Prostate gland (tissue), 2 donors: ENCODE results near the gene ZNF345. TPM values are rescaled to one million over a fixed set of nuclear protein-coding genes. Genes with fewer than 3 reads are reported as not detected.

ENCODE experiments used
- DNase-seq: peaks from one replicate; pipeline ENCODE4 v3.0.0-alpha.2; 2019; ENCODE audit warnings: low spot score
- H3K27ac ChIP-seq, 2 donors: fragments of 200-600 bp; sonication (generic); 2 replicates each; pipeline ENCODE4 v1.5.1; 2017 to 2019
- H3K27me3 ChIP-seq: fragments of 200-600 bp; sonication (generic); replicated peaks from 2 replicates; pipeline ENCODE4 v1.5.1; 2019; ENCODE audit not compliant: insufficient read depth
- H3K36me3 ChIP-seq, 2 donors: fragments of 200-600 bp; sonication (generic); 1 replicate in 1 of 2; 2 replicates in 1 of 2; pipeline versions ENCODE4 v1.5.1 to v1.8.1; 2017 to 2019
- H3K4me1 ChIP-seq: fragments of 200-600 bp; sonication (generic); replicated peaks from 2 replicates; pipeline ENCODE4 v1.5.1; 2019
- H3K4me3 ChIP-seq, 2 donors: fragments of 200-600 bp; sonication (generic); 2 replicates each; pipeline ENCODE4 v1.5.1; 2017 to 2019
- H3K9me3 ChIP-seq: fragments of 200-600 bp; sonication (generic); 2 replicates; pipeline ENCODE4 v1.5.1; 2017
- CTCF ChIP-seq, 4 experiments: fragments of 200-600 bp in 2 of 4; fragments of 450-650 bp in 2 of 4; sonication (generic) in 2 of 4; IDR thresholded peaks; 1 replicate in 3 of 4; 2 replicates in 1 of 4; pipeline ENCODE4 v1.5.1; 2016 to 2019; ENCODE audit warnings: antibody characterized with exemption in 4 of 4, mild to moderate bottlenecking in 2 of 4, moderate library complexity in 2 of 4
- POLR2A ChIP-seq: fragments of 450-650 bp; IDR thresholded peaks from one replicate; pipeline ENCODE4 v1.6.1; 2016; ENCODE audit warnings: antibody characterized with exemption, mild to moderate bottlenecking
- POLR2AphosphoS5 ChIP-seq: sonication (generic); formaldehyde crosslinking; IDR thresholded peaks from one replicate; pipeline ENCODE4 v1.6.1; 2017; ENCODE audit warnings: antibody characterized with exemption
- WGBS: methylation state at CpG from one replicate; pipeline ENCODE4 v1.1.5; 2018; 5-methylcytosine and 5-hydroxymethylcytosine counted together
- intact Hi-C: fragments of 100-400 bp; cut with DNase I; formaldehyde crosslinking; loops from one replicate; pipeline ENCODE4 v1.14.2; 2022
- total RNA-seq, 2 donors: library from RNA; depleted of rRNA; stranded (reverse); fragments of >200 nt; gene quantifications; one replicate each; pipeline ENCODE4 v1.1.0, GENCODE V29; 2016

ZNF345 gene
- 10 to 100 TPM in 1 of 2 donors, 1 to 10 TPM in 1; 4.1 to 12.6 TPM for total RNA-seq

- under 1% methylated on average over 43 of the region's 43 CpGs for WGBS
These were observed at the start of gene ZNF345 for GRCh38 chr19:36850559-36851442. Gene ZNF345, plus strand, starts transcription at chr19:36850876. Its CDS starts 25,955 bp downstream, at chr19:36876831.

GRCh38 chr19:36805364-36805763, 45.3 kb upstream of the ZNF345 start:
- intact Hi-C loops, result no loop called here
- Histone ChIP-seq H3K4me1 (no peaks in the 10 kb centered on the region), H3K27me3 (no peaks in the 10 kb centered on the region), H3K27ac (no peak overlapping the region), H3K36me3 (no peaks in the 10 kb centered on the region), H3K4me3 (no peak overlapping the region), H3K9me3 (no peaks in the 10 kb centered on the region)
- DNase-seq, result no peak
- 98% methylated on average over 1 of the region's 1 CpG for whole genome bisulfite sequencing
- TF ChIP-seq POLR2A (no peak), CTCF (IDR thresholded peaks at IDR 0.05) (peak in 1 of 4 experiments; percentile 31)

More at GRCh38 chr19:36850559-36851442, at the start of gene ZNF345:
- Histone ChIP-seq H3K4me1 (no peaks in the 10 kb centered on the region), H3K36me3 (no peaks in the 10 kb centered on the region), H3K27ac (peak within 1 kb of the TSS; percentile 87 to 90), H3K27me3 (no peaks in the 10 kb centered on the region), H3K9me3 (no peaks in the 10 kb centered on the region), H3K4me3 (peak within 1 kb of the TSS; percentile 56 to 70)
- intact Hi-C loops, result loop anchor here (1.0 to 5.0 kb wide), 3 partner anchors 66 to 184 kb away; partner anchors contain the start of genes ZNF461, ZNF568 and ZNF829
- TF ChIP-seq POLR2A, result peak; percentile 36
- TF ChIP-seq CTCF (IDR thresholded peaks at IDR 0.05), result no peak
- TF ChIP-seq POLR2AphosphoS5, result peak; percentile 87
- DNase-seq, result peak; percentile 93

- intact Hi-C loops, result no loop called here
- no peaks in the 10 kb centered on the region for H3K27me3 ChIP-seq
- H3K36me3 ChIP-seq, result no peaks in the 10 kb centered on the region
- no peaks in the 10 kb centered on the region for H3K4me1 ChIP-seq
- TF ChIP-seq POLR2AphosphoS5 (no peak), CTCF (IDR thresholded peaks at IDR 0.05) (no peak)
- H3K27ac ChIP-seq, result no peak overlapping the region
- no peak for DNase-seq
- H3K4me3 ChIP-seq, result no peak overlapping the region
- H3K9me3 ChIP-seq, result no peaks in the 10 kb centered on the region
These were observed 43.6 kb upstream of the ZNF345 start for GRCh38 chr19:36807029-36807428.

- intact Hi-C loops, result no loop called here
- TF ChIP-seq POLR2A (no peak), POLR2AphosphoS5 (no peak)
- Histone ChIP-seq H3K27ac (no peak overlapping the region), H3K36me3 (peaks cover 0 to 15% of the 10 kb centered on the region in 2 donors), H3K9me3 (no peaks in the 10 kb centered on the region), H3K4me3 (no peak overlapping the region), H3K4me1 (no peaks in the 10 kb centered on the region), H3K27me3 (no peaks in the 10 kb centered on the region)
- no peak for DNase-seq
- 96% methylated on average over 7 of the region's 7 CpGs for WGBS
These were observed 31.5 kb upstream of the ZNF345 start for GRCh38 chr19:36819130-36819630.

- H3K27ac ChIP-seq, result no peak overlapping the region
- TF ChIP-seq CTCF (IDR thresholded peaks at IDR 0.05) (no peak), POLR2AphosphoS5 (no peak), POLR2A (no peak)
- no peak overlapping the region for H3K4me3 ChIP-seq
- peaks cover 5 to 21% of the 10 kb centered on the region in 2 donors for H3K36me3 ChIP-seq
- no peak for DNase-seq
- H3K27me3 ChIP-seq, result no peaks in the 10 kb centered on the region
- intact Hi-C loops, result no loop called here
- 100% methylated on average over 5 of the region's 5 CpGs for WGBS
- no peaks in the 10 kb centered on the region for H3K4me1 ChIP-seq
- H3K9me3 ChIP-seq, result no peaks in the 10 kb centered on the region
These were observed 28.9 kb upstream of the ZNF345 start for GRCh38 chr19:36821758-36822157.
